H1 (cell line): ENCODE data around the gene CCNL2. TPM values are rescaled to one million over a fixed set of nuclear protein-coding genes. Genes with fewer than 3 reads are reported as not detected.
A peak's percentile ranks its signal among the peaks of the same experiment; 100 is the strongest.

Experiments used
- CTCF ChIA-PET: fragments of 300-600 bp; sonication (Branson Sonifier 250); formaldehyde crosslinking; loops from one replicate; lab custom pipeline; 2021; ENCODE audit not compliant: partially characterized antibody; lab: Charles Lee
- POLR2A ChIA-PET: fragments of 300-600 bp; sonication (Branson Sonifier 250); formaldehyde crosslinking; loops from one replicate; lab custom pipeline; 2021; ENCODE audit warnings: inconsistent platforms; ENCODE audit not compliant: partially characterized antibody; lab: Charles Lee
- DNase-seq, 2 experiments: peaks; one replicate each; pipeline versions ENCODE4 v3.0.0 to v3.0.0-alpha.2; 2010 to 2022; ENCODE audit warnings: low spot score in 2 of 2, low read depth in 1 of 2, mixed read lengths in 1 of 2
- FAIRE-seq: peaks from 2 replicates; lab custom pipeline; 2011; peaks lifted over from hg19 to GRCh38; lab: Jason Lieb, UNC
- H2AFZ ChIP-seq: 2 replicates; pipeline ENCODE4 v1.8.1; 2012; ENCODE audit warnings: low read length, inconsistent platforms
- H2AK5ac ChIP-seq: 2 replicates; pipeline ENCODE4 v1.6.1; 2013; ENCODE audit warnings: low read depth, low read length
- H2BK120ac ChIP-seq: replicated peaks from 2 replicates; pipeline ENCODE3; 2013; ENCODE audit warnings: low read depth, low read length, inconsistent platforms
- H2BK12ac ChIP-seq: 2 replicates; pipeline ENCODE4 v1.6.1; 2013; ENCODE audit warnings: low read depth, low read length
- H2BK15ac ChIP-seq: 2 replicates; pipeline ENCODE4 v1.6.1; 2013; ENCODE audit warnings: low read length
- H2BK20ac ChIP-seq: 2 replicates; pipeline ENCODE4 v1.6.1; 2013; ENCODE audit warnings: low read length
- H2BK5ac ChIP-seq: 2 replicates; pipeline ENCODE4 v1.6.1; 2013; ENCODE audit warnings: low read depth, low read length
- H3K14ac ChIP-seq: 2 replicates; pipeline ENCODE4 v1.6.1; 2013; ENCODE audit warnings: inconsistent platforms; ENCODE audit not compliant: insufficient read length
- H3K18ac ChIP-seq: 2 replicates; pipeline ENCODE4 v1.6.1; 2013; ENCODE audit warnings: low read length; ENCODE audit errors: extremely low read depth
- H3K23ac ChIP-seq: 2 replicates; pipeline ENCODE4 v1.6.1; 2013; ENCODE audit warnings: inconsistent platforms; ENCODE audit not compliant: insufficient read length
- H3K23me2 ChIP-seq: 2 replicates; pipeline ENCODE4 v1.6.1; 2013; ENCODE audit warnings: low read depth, low read length
- H3K27ac ChIP-seq: 2 replicates; pipeline ENCODE4 v1.6.1; 2011; ENCODE audit warnings: low read depth, low read length, inconsistent platforms
- H3K27me3 ChIP-seq, 4 experiments: replicated peaks in 1 of 4; 1 replicate in 1 of 4; 2 replicates in 3 of 4; pipeline versions ENCODE4 v1.6.1 to v1.8.1; 2011 to 2013; ENCODE audit warnings: low read length in 3 of 4, mild to moderate bottlenecking in 3 of 4, inconsistent platforms in 2 of 4, mixed read lengths in 2 of 4, moderate library complexity in 1 of 4; ENCODE audit not compliant: control insufficient read depth in 3 of 4, insufficient read depth in 3 of 4; ENCODE audit errors: extremely low read depth in 1 of 4
- H3K36me3 ChIP-seq, 4 experiments: 2 replicates each; pipeline versions ENCODE4 v1.6.1 to v1.8.1; 2011 to 2013; ENCODE audit warnings: mild to moderate bottlenecking in 4 of 4, low read length in 3 of 4, moderate library complexity in 2 of 4, control low read depth in 1 of 4, inconsistent platforms in 1 of 4; ENCODE audit not compliant: insufficient read depth in 4 of 4, control insufficient read depth in 2 of 4
- H3K4ac ChIP-seq: replicated peaks from 2 replicates; pipeline ENCODE3; 2013; ENCODE audit warnings: low read length, low read depth, mixed read lengths, inconsistent platforms; ENCODE audit not compliant: insufficient read length
- H3K4me1 ChIP-seq, 4 experiments: replicated peaks in 1 of 4; 1 replicate in 1 of 4; 2 replicates in 3 of 4; pipeline versions ENCODE4 v1.6.1 to v1.8.1; 2011 to 2013; ENCODE audit warnings: low read length in 3 of 4, inconsistent platforms in 2 of 4, mixed read lengths in 1 of 4; ENCODE audit not compliant: insufficient read depth in 4 of 4, control insufficient read depth in 3 of 4
- H3K4me2 ChIP-seq, 2 experiments: 2 replicates each; pipeline versions ENCODE4 v1.6.1 to v1.8.1; 2011 to 2013; ENCODE audit warnings: low read depth in 2 of 2, low read length in 2 of 2, control low read depth in 1 of 2, inconsistent platforms in 1 of 2, mild to moderate bottlenecking in 1 of 2; ENCODE audit not compliant: insufficient read depth in 1 of 2
- H3K4me3 ChIP-seq, 4 experiments: fragments of 200-600, 300-600 bp in 1 of 4; sonication (generic), shearing (Covaris generic), sonication (Bioruptor Twin) in 1 of 4; 2 replicates each; pipeline versions ENCODE4 v1.5.1 to v1.8.1; 2011 to 2016; ENCODE audit warnings: low read length in 4 of 4, low read depth in 3 of 4, control low read depth in 2 of 4, inconsistent platforms in 2 of 4, mild to moderate bottlenecking in 2 of 4, mixed read lengths in 1 of 4, moderate library complexity in 1 of 4; ENCODE audit not compliant: insufficient read depth in 2 of 4; ENCODE audit errors: extremely low read depth in 1 of 4
- H3K56ac ChIP-seq: replicated peaks from 2 replicates; pipeline ENCODE3; 2013; ENCODE audit warnings: low read depth, mild to moderate bottlenecking, mixed read lengths, low read length, inconsistent platforms; ENCODE audit not compliant: insufficient read length
- H3K79me1 ChIP-seq: 2 replicates; pipeline ENCODE4 v1.6.1; 2013; ENCODE audit warnings: low read depth, low read length, control low read depth
- H3K79me2 ChIP-seq, 2 experiments: 2 replicates each; pipeline versions ENCODE4 v1.6.1 to v1.8.1; 2012 to 2013; ENCODE audit warnings: low read length in 2 of 2, mild to moderate bottlenecking in 2 of 2, inconsistent platforms in 1 of 2; ENCODE audit not compliant: insufficient read depth in 2 of 2, control insufficient read depth in 1 of 2
- H3K9ac ChIP-seq, 4 experiments: replicated peaks in 1 of 4; 1 replicate in 1 of 4; 2 replicates in 3 of 4; pipeline versions ENCODE4 v1.6.1 to v1.8.1; 2011 to 2013; ENCODE audit warnings: low read depth in 3 of 4, low read length in 3 of 4, control low read depth in 2 of 4, mild to moderate bottlenecking in 2 of 4, moderate library complexity in 2 of 4, inconsistent platforms in 1 of 4; ENCODE audit errors: extremely low read depth in 1 of 4
- H3K9me3 ChIP-seq, 2 experiments: 2 replicates each; pipeline versions ENCODE4 v1.6.1 to v1.8.1; 2012 to 2013; ENCODE audit warnings: mild to moderate bottlenecking in 2 of 2, moderate library complexity in 2 of 2, control low read depth in 1 of 2, inconsistent platforms in 1 of 2, low read depth in 1 of 2, low read length in 1 of 2, mixed read lengths in 1 of 2; ENCODE audit not compliant: insufficient read depth in 2 of 2
- H4K20me1 ChIP-seq, 2 experiments: replicated peaks in 1 of 2; 2 replicates each; pipeline versions ENCODE3 to v1.8.1; 2011 to 2013; ENCODE audit warnings: inconsistent platforms in 2 of 2, low read length in 2 of 2, mild to moderate bottlenecking in 1 of 2; ENCODE audit not compliant: insufficient read depth in 2 of 2, control insufficient read depth in 1 of 2
- H4K5ac ChIP-seq: 2 replicates; pipeline ENCODE4 v1.6.1; 2013; ENCODE audit warnings: low read length, low read depth, mixed read lengths, inconsistent platforms; ENCODE audit not compliant: insufficient read length
- H4K8ac ChIP-seq: 2 replicates; pipeline ENCODE4 v1.8.0; 2013; ENCODE audit warnings: mild to moderate bottlenecking, moderate library complexity, low read length, inconsistent platforms; ENCODE audit not compliant: insufficient read depth; ENCODE audit errors: extremely low read depth
- H4K91ac ChIP-seq: replicated peaks from 2 replicates; pipeline ENCODE3; 2013; ENCODE audit warnings: low read length, mixed read lengths, inconsistent platforms; ENCODE audit not compliant: insufficient read length
- ATF2 ChIP-seq: IDR thresholded peaks from 2 replicates; pipeline ENCODE4 v1.6.1; 2012; ENCODE audit warnings: low read length, inconsistent platforms
- BRCA1 ChIP-seq: IDR thresholded peaks from 2 replicates; pipeline ENCODE4 v1.6.1; 2012; ENCODE audit warnings: low read depth, low read length, improper control_type of control experiment
- CREB1 ChIP-seq: IDR thresholded peaks from 2 replicates; pipeline ENCODE4 v1.6.1; 2012; ENCODE audit warnings: inconsistent platforms
- MAX ChIP-seq: IDR thresholded peaks from 2 replicates; pipeline ENCODE4 v1.6.1; 2012; ENCODE audit warnings: inconsistent platforms
- POLR2AphosphoS5 ChIP-seq: IDR thresholded peaks from 2 replicates; pipeline ENCODE4 v1.6.1; 2011; ENCODE audit warnings: low read depth, low read length
- WGBS, 2 experiments: shearing (Covaris generic) in 1 of 2; methylation state at CpG; one replicate each; pipeline versions ENCODE4 v1.1.6 to v1.1.7; 2013 to 2015; ENCODE audit warnings: low lambda C conversion rate in 2 of 2, mixed read lengths in 2 of 2, inconsistent platforms in 1 of 2, low coverage in 1 of 2, missing lambda C conversion rate in 1 of 2; ENCODE audit not compliant: insufficient replicate concordance in 2 of 2, insufficient coverage in 1 of 2, insufficient read length in 1 of 2; ENCODE audit errors: extremely low coverage in 1 of 2, missing lambda C conversion rate in 1 of 2; 5-methylcytosine and 5-hydroxymethylcytosine counted together
- polyA plus RNA-seq, 7 experiments: library from polyadenylated mRNA; depleted of rRNA in 3 of 7; stranded (reverse) in 5 of 7; unstranded in 2 of 7; fragments of >200 nt in 5 of 7; fragments of 200-250 nt in 2 of 7; gene quantifications; 1 replicate in 5 of 7; 2 replicates in 1 of 7; 4 replicates in 1 of 7; pipeline versions ENCODE4 v1.2.1 to v1.2.3, GENCODE V29; 2011 to 2013; ENCODE audit warnings: missing spikeins in 2 of 7, mixed read lengths in 2 of 7
- total RNA-seq: library from RNA; stranded (reverse); fragmentation: NEBNext Ultra II Directional; extraction: Animal tissue kit (Norgen Biotek cat#: 25700); gene quantifications from 2 replicates; pipeline ENCODE4 v1.2.1, GENCODE V29; 2021

CCNL2 gene
- total and polyA plus RNA-seq, 2 of the 8 experiments (the other 6 are each of a cell fraction or from before 2014, with no cell fraction given), result 79.8 to 120 TPM

GRCh38 chr1:1371364-1371745 is 27.8 kb downstream of the CCNL2 start:
- H3K18ac ChIP-seq, result no peak overlapping the region
- no peak overlapping the region for H2AFZ ChIP-seq
- no peak overlapping the region for H3K4me3 ChIP-seq
- no peak overlapping the region for H2BK15ac ChIP-seq
- H3K79me2 ChIP-seq, result peaks cover 5 to 17% of the 10 kb centered on the region in 2 experiments; a peak in 3 of 4 replicates
- H2BK12ac ChIP-seq, result no peak overlapping the region
- 90% methylated on average over 10 of the region's 12 CpGs; no CpG with 5 or more reads in 1 of the 2 experiments for WGBS, 2 experiments
- H2BK20ac ChIP-seq, result no peak overlapping the region
- no peak overlapping the region for H4K5ac ChIP-seq
- H3K9me3 ChIP-seq, result peaks cover 11 to 12% of the 10 kb centered on the region in 2 experiments; a peak in 3 of 4 replicates
- H3K4ac ChIP-seq, result no peak overlapping the region
- no peak for DNase-seq
- no peak overlapping the region for H3K14ac ChIP-seq
- POLR2A ChIA-PET, result interaction anchor here (0.6 to 33.4 kb wide), 10 partner anchors 9 to 948 kb away, joined by 3 to 719 read pairs (median 8); partner anchors contain the start of genes CCNL2, MRPL20 and MXRA8
- H2BK5ac ChIP-seq, result no peak overlapping the region
- no peak overlapping the region for H3K27ac ChIP-seq
- H3K79me1 ChIP-seq, result peaks cover 3% of the 10 kb centered on the region; the same call in 1 of the 2 replicates
- H3K9ac ChIP-seq, result no peak overlapping the region
- no peak overlapping the region for H2AK5ac ChIP-seq
- peaks cover 19% of the 10 kb centered on the region; the same call in 1 of the 2 replicates for H3K23me2 ChIP-seq
- CTCF ChIA-PET, result interaction anchor here (0.6 to 4.5 kb wide), 27 partner anchors 9 to 249 kb away, joined by 3 to 40 read pairs (median 4); partner anchors contain the start of genes CCNL2, DVL1 and MXRA8
- peaks cover 0 to 12% (median 9%) of the 10 kb centered on the region in 4 experiments; a peak in 5 of 7 replicates for H3K4me1 ChIP-seq
- H3K27me3 ChIP-seq, result no peaks in the 10 kb centered on the region
- H3K36me3 ChIP-seq, result peaks cover 0 to 4% (median 0%) of the 10 kb centered on the region in 4 experiments; a peak in 1 of 8 replicates
- H3K56ac ChIP-seq, result no peak overlapping the region
- H2BK120ac ChIP-seq, result no peak overlapping the region
- no peak overlapping the region for H3K4me2 ChIP-seq
- TF ChIP-seq MAX (no peak), BRCA1 (no peak), ATF2 (no peak), CREB1 (no peak), POLR2AphosphoS5 (peak; percentile 60; the same call in 1 of the 2 replicates)
- H4K20me1 ChIP-seq, result peaks cover 0 to 13% of the 10 kb centered on the region in 2 experiments
- H4K8ac ChIP-seq, result no peak overlapping the region
- no peak overlapping the region for H4K91ac ChIP-seq
- no peak for FAIRE-seq
- no peak overlapping the region for H3K23ac ChIP-seq
